Progenitor cell of endocrine pancreas (in vitro differentiated cells): ENCODE data around the gene DYNLT4. TPM values are rescaled to one million over a fixed set of nuclear protein-coding genes. Genes with fewer than 3 reads are reported as not detected.

Experiments
- DNase-seq: peaks from one replicate; pipeline ENCODE4 v3.0.0; 2021; ENCODE audit warnings: low spot score; ENCODE audit not compliant: unreplicated experiment
- H3K27ac Mint-ChIP-seq: 2 replicates; pipeline ENCODE4 v1.8.0; 2021; ENCODE audit warnings: mild to moderate bottlenecking, moderate library complexity, mixed read lengths
- H3K27me3 Mint-ChIP-seq: 2 replicates; pipeline ENCODE4 v1.8.0; 2021; ENCODE audit warnings: mixed read lengths
- H3K36me3 Mint-ChIP-seq: 2 replicates; pipeline ENCODE4 v1.8.0; 2022; ENCODE audit warnings: mixed read lengths; ENCODE audit not compliant: insufficient read depth
- H3K4me1 Mint-ChIP-seq: 2 replicates; pipeline ENCODE4 v1.8.0; 2021; ENCODE audit warnings: low read depth, mixed read lengths
- H3K4me3 Mint-ChIP-seq: 2 replicates; pipeline ENCODE4 v1.8.0; 2021; ENCODE audit warnings: low read depth, mild to moderate bottlenecking, moderate library complexity, mixed read lengths
- H3K9me3 Mint-ChIP-seq: 2 replicates; pipeline ENCODE4 v1.8.0; 2021; ENCODE audit warnings: low read depth, mixed read lengths
- CTCF ChIP-seq: fragments of 200-600 bp; sonication (generic); IDR thresholded peaks from one replicate; pipeline ENCODE4 v1.5.0; 2021; ENCODE audit warnings: antibody characterized with exemption, mild to moderate bottlenecking; ENCODE audit not compliant: unreplicated experiment
- total RNA-seq: library from RNA; stranded (reverse); gene quantifications from 2 replicates; pipeline ENCODE4 v1.2.1, GENCODE V29; 2021

Gene DYNLT4
- total RNA-seq, 1 donor from 2014 or later, result 0.79 TPM

- DNase-seq, result no peak
- Mint-ChIP-seq H3K4me1 (peaks cover 15% of the 10 kb centered on the region), H3K36me3 (peaks cover 2% of the 10 kb centered on the region), H3K27me3 (no peaks in the 10 kb centered on the region), H3K4me3 (no peak overlapping the region), H3K27ac (no peak overlapping the region), H3K9me3 (no peaks in the 10 kb centered on the region)
- TF ChIP-seq CTCF, result no peak
Measured at GRCh38 chr1:44822131-44822701, 15.1 kb upstream of the DYNLT4 start.

GRCh38 chr1:44821240-44821715, 14.1 kb upstream of the DYNLT4 start:
- Mint-ChIP-seq H3K4me1 (peaks cover 15% of the 10 kb centered on the region), H3K27ac (peak overlapping the region; percentile 83), H3K36me3 (peaks cover 2% of the 10 kb centered on the region), H3K9me3 (no peaks in the 10 kb centered on the region), H3K4me3 (peak overlapping the region; percentile 86), H3K27me3 (no peaks in the 10 kb centered on the region)
- TF ChIP-seq CTCF, result no peak
- no peak for DNase-seq

- no peak for TF ChIP-seq CTCF
- peaks cover 2% of the 10 kb centered on the region for H3K36me3 Mint-ChIP-seq
- no peaks in the 10 kb centered on the region for H3K9me3 Mint-ChIP-seq
- no peaks in the 10 kb centered on the region for H3K27me3 Mint-ChIP-seq
- peak overlapping the region; percentile 86 for H3K4me3 Mint-ChIP-seq
- peak overlapping the region; percentile 100 for H3K27ac Mint-ChIP-seq
- H3K4me1 Mint-ChIP-seq, result peaks cover 15% of the 10 kb centered on the region
- no peak for DNase-seq
Measured at GRCh38 chr1:44820328-44821239, 13.4 kb upstream of the DYNLT4 start.

GRCh38 chr1:44819608-44820327, 12.6 kb upstream of the DYNLT4 start:
- peaks cover 8% of the 10 kb centered on the region for H3K36me3 Mint-ChIP-seq
- H3K9me3 Mint-ChIP-seq, result no peaks in the 10 kb centered on the region
- H3K4me1 Mint-ChIP-seq, result peaks cover 18% of the 10 kb centered on the region
- peak; percentile 56 for DNase-seq
- H3K27me3 Mint-ChIP-seq, result no peaks in the 10 kb centered on the region
- peak overlapping the region; percentile 100 for H3K27ac Mint-ChIP-seq
- H3K4me3 Mint-ChIP-seq, result peak overlapping the region; percentile 86
- no peak for TF ChIP-seq CTCF

- Mint-ChIP-seq H3K4me1 (peaks cover 19% of the 10 kb centered on the region), H3K27ac (peak overlapping the region; percentile 100), H3K27me3 (no peaks in the 10 kb centered on the region), H3K4me3 (peak overlapping the region; percentile 86), H3K36me3 (peaks cover 9% of the 10 kb centered on the region), H3K9me3 (no peaks in the 10 kb centered on the region)
- no peak for TF ChIP-seq CTCF
- DNase-seq, result no peak
Measured at GRCh38 chr1:44819196-44819607, 12.1 kb upstream of the DYNLT4 start.
